ENCODE data around the gene INO80E.

DNA sequence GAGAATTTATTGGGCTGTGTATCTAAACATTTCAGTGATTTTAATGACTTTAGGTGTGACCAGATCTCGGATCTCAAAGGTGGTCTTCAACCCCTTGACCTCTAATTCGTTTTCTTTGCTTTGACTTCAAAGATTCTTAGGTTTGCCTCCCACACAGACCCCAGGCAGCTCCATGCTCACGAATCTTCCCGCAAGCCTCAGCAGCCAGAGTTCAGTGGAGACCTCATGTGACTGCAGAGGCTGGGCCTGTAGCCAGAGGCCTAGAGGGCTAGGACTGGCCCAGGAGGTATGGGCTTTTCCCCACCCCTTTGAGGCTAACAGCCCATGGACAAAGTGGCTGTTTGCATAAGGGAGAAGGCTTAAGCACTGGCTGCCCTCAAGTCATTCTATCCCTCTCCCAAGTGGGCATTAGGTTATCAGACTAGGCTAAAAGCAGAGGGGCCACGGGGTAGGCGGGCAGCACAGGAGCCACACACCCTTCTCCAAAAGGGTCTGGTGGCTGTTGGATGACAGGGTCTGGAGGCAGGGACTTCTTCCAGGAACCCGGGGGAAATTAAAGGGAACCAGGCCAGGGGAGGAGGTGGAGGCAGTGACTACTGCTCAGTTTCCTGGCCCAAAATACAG lies 3.6 kb upstream of the INO80E start:
- TF ChIP-seq CTCF (IDR thresholded peaks at IDR 0.05) (no peak), MAX (IDR thresholded peaks at IDR 0.05; ENCODE audit: low read depth) (no peak), TEAD4 (IDR thresholded peaks at IDR 0.05; ENCODE audit: borderline replicate concordance, insufficient read depth) (no peak), EP300 (IDR thresholded peaks at IDR 0.05; ENCODE audit: borderline replicate concordance in 1 of 2, low read depth in 1 of 2, low read length in 1 of 2) (no peak), GATA2 (CRISPR knock-in tag; IDR thresholded peaks at IDR 0.05) (no peak), TAF1 (IDR thresholded peaks at IDR 0.05; ENCODE audit: borderline replicate concordance, low read depth, low read length) (no peak), SMC3 (IDR thresholded peaks at IDR 0.05; ENCODE audit: low read depth, low read length) (no peak)

All from SK-N-SH (cell line).